ENCODE measurements around the gene FNDC11. TPM values are rescaled to one million over a fixed set of nuclear protein-coding genes. Genes with fewer than 3 reads are reported as not detected.

The FNDC11 gene
- total RNA-seq, 1 experiment from 2014 or later: 2.5 TPM

GRCh38 chr20:63539092-63539430 lies 14.9 kb upstream of the FNDC11 start:
- H3T11ph ChIP-seq (ENCODE audit: low read length): no peak overlapping the region
- Mint-ChIP-seq H3K27me3 (ENCODE audit: low read depth) (no peaks in the 10 kb centered on the region), H3K9me3 (no peaks in the 10 kb centered on the region), H3K4me3 (no peak overlapping the region), H3K27ac (no peak overlapping the region), H3K4me1 (peaks cover 3 to 8% of the 10 kb centered on the region in 2 experiments; a peak in 3 of 4 replicates), H3K36me3 (ENCODE audit: insufficient read depth in 1 of 3, low read depth in 3 of 3) (no peaks in the 10 kb centered on the region)
- TF ChIP-seq CTCF (conservative IDR thresholded peaks at IDR 0.05): no peak
- no peak overlapping the region for H4K5ac ChIP-seq (ENCODE audit: insufficient read length, low read depth, low read length)
- H3K56ac ChIP-seq (ENCODE audit: insufficient read length, low read depth, low read length): no peak overlapping the region
- no peaks in the 10 kb centered on the region for H4K20me1 ChIP-seq (ENCODE audit: control insufficient read depth, insufficient read depth, insufficient read length)
- no peak overlapping the region for H2BK5ac ChIP-seq (ENCODE audit: insufficient read length, low read length)
- H3K4me2 ChIP-seq (ENCODE audit: insufficient read depth, insufficient read length, low read length): no peak overlapping the region
- H2BK120ac ChIP-seq (ENCODE audit: low read depth, low read length, poor library complexity, severe bottlenecking): no peak overlapping the region
- H4K91ac ChIP-seq (ENCODE audit: insufficient read length, low read depth, low read length): no peak overlapping the region
- DNase-seq: no peak
- no peak overlapping the region for H2BK12ac ChIP-seq (ENCODE audit: insufficient read length, low read depth, low read length)
- no peaks in the 10 kb centered on the region for H3K4me1 ChIP-seq (ENCODE audit: insufficient read depth, low read length)
- no peaks in the 10 kb centered on the region for H3K9me3 ChIP-seq (ENCODE audit: control insufficient read depth, low read depth, low read length)
- H3K79me2 ChIP-seq (ENCODE audit: insufficient read depth, low read length): no peaks in the 10 kb centered on the region
- H2AK5ac ChIP-seq (ENCODE audit: insufficient read length, low read length): no peak overlapping the region
- no peaks in the 10 kb centered on the region for H3K27me3 ChIP-seq (ENCODE audit: insufficient read depth, low read length)
- H2AFZ ChIP-seq (ENCODE audit: low read length): no peak overlapping the region
- H3K4ac ChIP-seq (ENCODE audit: low read depth, low read length): no peak overlapping the region
- H3K23me2 ChIP-seq (ENCODE audit: insufficient read length, low read depth, low read length, poor library complexity, severe bottlenecking): no peaks in the 10 kb centered on the region
- H4K8ac ChIP-seq (replicated peaks; ENCODE audit: insufficient read length, low read depth, low read length): no peak overlapping the region
- no peak overlapping the region for H3K27ac ChIP-seq (ENCODE audit: insufficient read length, low read depth, low read length)
- no peaks in the 10 kb centered on the region for H3K79me1 ChIP-seq (ENCODE audit: insufficient read depth, low read depth, low read length, poor library complexity, severe bottlenecking)
- no peak overlapping the region for H3K14ac ChIP-seq (ENCODE audit: insufficient read depth, low read length)
- no peak overlapping the region for H2BK15ac ChIP-seq (ENCODE audit: low read depth, low read length)
- H3K18ac ChIP-seq (ENCODE audit: insufficient read length, low read depth, low read length): no peak overlapping the region
- no CpG with 5 or more reads among the region's 12 CpGs for WGBS (ENCODE audit: extremely low coverage, insufficient read length, low lambda C conversion rate)
- no peak overlapping the region for H3K23ac ChIP-seq (ENCODE audit: insufficient read length, low read depth, low read length)
- no peak overlapping the region for H2BK20ac ChIP-seq (ENCODE audit: low read depth, low read length, poor library complexity, severe bottlenecking)
- H3K9ac ChIP-seq (ENCODE audit: extremely low read depth, insufficient read length, low read length): no peak overlapping the region
